GM21447 (cell line): ENCODE results near the gene GALK2.

Experiments
- ATAC-seq: cut with Tn5 transposase; IDR thresholded peaks from one replicate; pipeline ENCODE4 v1.9.1; 2021; ENCODE audit not compliant: unreplicated experiment

The GALK2 gene

DNA sequence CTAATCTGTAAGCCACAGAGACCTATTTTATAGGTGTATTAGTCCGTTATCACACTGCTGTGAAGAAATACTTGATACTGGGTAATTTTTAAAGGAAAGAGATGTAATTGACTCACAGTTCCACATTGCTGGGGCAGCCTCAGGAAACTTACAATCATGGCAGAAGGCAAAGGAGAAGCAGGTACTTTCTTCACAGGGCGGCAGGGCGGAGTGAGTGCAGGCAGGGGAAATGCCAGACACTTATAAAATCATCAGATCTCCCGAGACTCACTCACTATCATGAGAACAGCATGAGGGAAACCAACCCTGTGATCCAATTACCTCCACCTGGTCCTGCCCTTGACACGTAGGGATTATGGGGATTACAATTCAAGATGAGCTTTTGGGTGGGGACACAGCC, 108.7 kb downstream of the GALK2 start:
- no peak for ATAC-seq

DNA sequence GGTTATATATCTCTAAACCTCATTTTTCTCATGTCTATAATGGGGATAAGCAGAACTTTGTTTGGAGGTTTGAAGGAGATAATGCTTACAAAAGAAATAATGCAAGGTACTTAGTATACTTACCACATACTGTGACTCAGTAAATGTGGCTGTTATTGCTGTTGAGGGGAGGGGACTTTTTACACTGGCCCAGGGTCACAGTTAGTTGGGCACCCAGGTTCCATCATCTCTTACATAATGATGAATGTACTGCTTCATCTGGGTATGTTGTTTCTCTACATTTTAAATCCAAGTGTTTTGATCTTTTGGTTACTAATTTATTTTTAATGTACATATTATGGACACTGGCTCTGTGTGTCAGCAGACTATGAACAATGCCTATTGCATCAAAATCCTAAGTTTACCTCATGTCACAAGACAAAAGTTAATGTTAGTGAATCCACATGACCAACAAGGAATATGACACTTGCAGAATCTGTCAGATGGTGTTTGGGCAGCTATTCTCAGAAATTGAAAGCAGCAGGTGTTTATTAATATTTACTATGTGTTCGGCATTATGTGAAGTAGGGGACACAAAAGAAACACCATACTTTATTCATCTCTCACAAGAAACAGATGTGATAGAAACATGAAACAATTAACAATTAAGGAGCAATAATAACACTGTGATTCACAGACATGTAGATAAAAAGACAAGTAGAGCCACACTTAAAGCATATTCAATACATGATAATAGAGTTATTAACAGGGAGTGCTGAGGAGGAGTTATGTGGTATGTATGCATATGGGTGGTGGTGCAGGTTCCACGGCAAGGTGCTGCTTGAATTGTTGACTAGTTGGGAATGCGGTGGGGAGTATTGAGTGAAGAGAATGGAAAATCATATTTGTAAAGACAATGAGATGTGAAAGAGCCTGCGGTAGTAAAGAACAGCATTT, 109.7 kb downstream of the GALK2 start:
- ATAC-seq, result no peak

DNA sequence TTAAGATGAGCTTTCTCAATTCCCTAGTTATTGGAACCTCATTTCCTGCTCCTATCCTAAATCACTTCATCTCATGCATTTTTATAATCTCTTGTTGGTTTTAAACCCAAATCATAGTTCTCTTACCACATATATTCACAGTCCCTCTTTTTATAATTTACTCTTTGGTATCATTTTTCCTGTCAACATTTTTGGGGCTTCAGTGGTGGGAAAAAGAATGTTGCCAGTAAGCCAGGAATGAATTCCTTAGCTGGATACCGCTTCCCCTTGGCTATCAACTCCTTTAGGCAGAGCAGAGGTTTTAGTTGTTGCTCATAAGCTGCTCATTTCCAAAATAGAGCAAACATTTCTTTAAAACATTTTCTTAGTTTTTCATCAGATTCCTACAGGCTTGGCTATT, 112.3 kb downstream of the GALK2 start:
- no peak for ATAC-seq

DNA sequence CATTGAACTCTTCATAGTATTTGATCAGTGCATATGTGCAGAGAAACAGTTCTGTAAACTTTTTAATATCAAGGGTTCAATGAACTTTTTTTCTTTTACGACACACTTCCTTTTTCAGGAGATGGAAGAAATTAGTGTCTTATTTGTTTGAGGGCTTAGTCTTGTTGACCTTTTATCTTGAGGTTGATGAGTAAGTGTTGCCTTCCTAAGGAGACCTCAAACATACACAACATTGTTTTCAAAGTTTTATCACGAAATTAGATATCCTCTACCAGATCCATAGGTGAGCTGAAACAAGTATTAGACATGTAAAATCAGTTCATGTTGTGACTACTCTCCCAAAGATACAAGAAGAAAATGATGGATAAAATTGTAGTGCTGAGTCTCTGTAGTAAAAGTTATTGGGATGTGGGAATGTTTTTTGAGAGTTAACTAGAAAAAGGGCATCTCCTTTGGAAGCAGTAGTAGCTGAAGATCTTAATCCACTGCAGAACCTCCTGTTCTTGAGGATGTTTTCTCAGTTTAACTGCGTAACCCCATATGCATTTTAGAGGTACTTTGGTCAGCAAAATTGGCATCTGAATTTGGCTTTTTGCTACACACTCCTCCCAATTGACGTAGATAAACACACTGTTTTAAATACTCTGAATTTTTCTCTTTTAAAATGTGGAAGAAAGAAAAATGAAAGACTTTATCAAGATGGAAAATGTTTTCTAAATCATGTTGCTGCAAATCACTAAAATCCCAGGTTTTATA, 116.8 kb downstream of the GALK2 start:
- no peak for ATAC-seq

DNA sequence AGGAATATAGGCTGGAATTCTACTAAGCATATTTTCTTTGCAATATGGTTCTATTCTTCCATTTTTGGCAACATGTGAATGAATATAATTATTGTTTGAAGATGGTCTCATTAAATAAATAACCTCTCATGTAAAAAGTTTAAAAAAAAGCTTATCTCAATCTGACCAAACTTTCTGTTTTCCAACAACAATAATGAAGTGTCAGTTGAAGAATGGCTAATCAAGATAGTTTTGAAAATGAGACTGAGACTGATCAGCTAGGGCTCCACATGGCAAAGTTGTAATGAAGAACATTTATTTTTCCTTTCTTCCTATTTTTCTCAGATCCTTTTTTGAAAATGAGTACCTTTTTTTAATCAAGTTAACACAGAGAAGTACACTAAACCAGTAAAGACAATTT, 117.4 kb downstream of the GALK2 start:
- ATAC-seq, result no peak

DNA sequence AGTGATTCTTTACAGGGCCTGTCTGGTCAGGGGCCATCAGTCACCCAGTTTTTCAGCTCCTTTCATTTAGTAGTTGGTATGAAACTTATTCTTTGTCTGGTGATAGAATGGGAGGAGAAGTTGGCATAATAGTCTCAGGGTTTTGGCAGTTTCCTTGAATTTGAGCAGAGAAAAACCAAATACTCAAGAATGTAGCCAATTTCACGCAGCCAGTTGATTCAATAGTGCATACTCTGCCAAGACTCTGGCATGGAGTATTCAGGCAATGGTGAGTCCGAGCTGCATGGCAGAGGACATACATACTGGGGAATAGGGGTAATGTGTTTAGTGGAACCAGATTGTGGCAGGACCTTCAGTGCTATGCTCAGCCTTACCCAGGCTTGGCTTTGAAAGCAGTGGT, 118.3 kb downstream of the GALK2 start:
- no peak for ATAC-seq

DNA sequence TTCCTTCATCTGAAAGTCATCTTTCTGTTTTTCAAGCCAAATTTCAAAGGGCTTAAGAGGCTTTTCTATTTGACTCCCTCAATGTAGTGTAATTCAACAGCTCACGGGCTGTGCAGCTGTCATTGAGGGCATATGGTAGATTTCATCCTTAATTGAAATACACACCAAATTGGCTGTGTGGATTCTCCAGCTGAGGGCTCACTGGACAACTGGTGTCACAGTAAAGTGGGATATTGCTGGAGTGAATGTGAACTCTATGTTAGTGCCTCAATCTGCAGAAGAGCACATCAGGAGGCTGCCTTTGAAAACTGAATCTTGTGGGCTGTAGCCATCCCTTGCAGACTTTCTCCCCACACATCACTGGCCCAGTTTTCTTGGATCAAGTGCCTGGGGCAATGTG, 120.1 kb downstream of the GALK2 start:
- ATAC-seq, result no peak

DNA sequence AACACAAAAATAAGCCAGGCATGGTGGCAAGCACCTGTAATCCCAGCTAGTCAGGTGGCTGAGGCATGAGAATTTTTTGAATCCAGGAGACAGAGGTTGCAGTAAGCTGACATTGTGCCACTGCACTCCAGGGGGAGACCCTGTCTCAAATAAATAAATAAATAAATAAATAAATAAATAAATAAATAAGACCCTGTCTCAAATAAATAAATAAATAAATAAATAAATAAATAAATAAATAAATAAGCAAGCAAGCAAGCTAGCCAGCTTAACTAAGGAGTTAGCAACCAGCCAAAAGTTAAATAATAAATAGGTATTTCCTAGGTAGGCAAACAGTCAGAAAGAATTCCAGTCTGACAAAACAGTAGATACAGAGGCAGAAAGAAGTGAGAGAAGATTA, 123.9 kb downstream of the GALK2 start:
- ATAC-seq, result no peak

DNA sequence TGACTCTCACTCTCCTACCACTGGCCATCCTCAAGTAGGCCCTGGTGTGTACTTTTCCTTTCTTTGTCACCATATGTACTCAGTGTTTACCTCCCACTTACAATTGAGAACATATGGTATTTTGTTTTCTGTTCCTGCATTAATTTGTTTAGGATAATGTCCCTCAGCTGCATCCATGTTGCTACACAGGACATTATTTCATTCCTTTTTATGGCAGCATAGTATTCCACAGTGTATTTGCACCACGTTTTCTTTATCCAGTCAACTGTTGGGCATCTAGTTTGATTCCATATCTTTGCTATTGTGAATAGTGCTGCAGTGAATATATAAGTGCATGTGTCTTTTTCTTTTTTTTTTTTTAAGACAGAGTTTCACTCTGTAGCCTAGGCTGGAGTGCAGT, 126.2 kb downstream of the GALK2 start:
- no peak for ATAC-seq

DNA sequence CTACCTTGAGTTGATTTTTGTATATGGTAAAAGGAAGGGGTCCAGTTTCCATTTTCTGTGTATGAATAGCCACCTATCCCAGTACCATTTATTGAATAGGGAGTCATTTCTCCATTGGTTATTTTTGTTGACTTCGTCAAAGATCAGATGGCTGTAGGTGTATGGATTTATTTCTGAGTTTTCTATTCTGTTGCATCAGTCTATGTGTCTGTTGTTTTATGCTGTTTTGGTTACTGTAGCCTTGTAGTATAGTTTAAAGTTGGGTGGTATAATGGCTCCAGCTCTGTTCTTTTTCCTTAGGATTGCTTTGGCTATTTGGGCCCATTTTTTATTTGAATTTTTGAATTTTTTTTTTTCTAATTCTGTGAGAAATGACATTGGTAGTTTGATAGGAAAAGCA, 127.5 kb downstream of the GALK2 start:
- no peak for ATAC-seq

DNA sequence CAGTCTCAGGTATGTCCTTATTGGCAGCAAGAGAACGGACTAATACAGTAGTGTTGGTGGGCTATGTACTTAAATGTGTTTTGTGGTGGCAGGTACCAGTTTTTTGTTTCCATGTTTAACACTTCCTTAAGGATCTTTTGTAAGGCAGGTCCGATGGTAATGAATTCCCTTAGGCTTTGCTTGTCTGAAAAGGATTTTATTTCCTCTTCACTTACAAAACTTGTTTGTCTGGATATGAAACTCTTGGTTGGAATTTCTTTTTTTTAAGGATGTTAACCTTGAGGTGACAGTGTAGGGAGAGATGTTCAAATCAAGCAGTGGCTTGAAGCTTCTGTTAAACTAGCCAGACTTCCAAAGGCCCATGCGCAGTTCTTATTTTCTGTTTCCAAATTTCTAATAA, 130.8 kb downstream of the GALK2 start:
- ATAC-seq, result no peak

DNA sequence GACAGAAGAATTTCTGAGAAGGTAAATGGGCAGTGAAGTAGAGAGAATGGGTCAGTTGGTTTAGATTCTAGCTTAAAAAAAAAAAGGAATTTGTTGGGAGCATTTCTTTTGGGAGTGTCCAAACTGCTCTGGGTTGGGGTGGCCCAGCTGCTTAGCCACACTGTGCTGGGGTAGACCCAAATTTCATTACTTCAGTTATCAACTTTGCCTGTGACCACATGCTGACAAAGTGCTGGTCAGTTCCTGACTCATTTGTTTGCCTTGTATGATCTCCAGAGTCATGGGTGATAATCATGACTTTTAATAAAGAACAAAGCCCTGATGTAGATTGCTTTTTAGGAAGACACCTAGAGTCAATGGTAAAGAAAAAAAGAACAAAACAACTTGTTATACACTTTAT, 131.5 kb downstream of the GALK2 start:
- no peak for ATAC-seq

DNA sequence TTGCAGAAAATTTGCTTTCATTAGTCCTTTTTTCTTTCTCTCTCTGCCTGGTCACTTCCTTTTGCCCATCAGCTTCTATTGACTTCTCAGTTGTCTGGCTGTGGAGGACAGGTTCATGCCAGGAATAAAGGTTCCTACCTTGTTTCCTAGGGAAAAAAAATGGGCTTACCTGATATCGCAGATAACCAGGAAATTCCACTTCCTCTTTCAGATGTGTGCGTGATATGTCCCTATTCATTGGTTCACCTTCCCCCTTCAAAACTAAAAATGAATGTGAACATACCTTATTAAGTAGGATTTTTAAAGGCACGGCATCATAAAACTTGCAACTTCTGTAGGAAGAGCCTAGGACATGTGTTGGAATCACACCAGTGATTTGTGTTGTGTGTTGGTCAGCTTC, 133.0 kb downstream of the GALK2 start:
- ATAC-seq, result no peak

DNA sequence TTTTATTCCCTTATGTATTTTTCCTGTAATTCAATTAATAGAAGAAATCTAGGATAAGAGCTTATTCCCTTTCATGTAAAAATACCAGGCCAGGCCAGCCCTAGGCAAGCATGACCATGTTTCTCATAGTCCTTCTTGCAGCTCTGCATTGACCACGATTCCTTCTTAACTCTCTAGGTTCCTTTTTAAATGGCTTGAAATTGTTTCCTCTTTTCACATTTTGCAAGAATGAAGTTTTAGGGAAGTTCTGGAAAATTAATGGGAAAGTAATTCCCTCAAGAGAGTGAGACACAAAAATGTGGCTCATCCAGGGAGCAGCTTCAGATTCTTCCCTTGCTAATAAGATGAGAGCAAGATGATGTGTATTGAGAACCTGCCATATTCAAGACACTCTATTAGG, 136.5 kb downstream of the GALK2 start:
- ATAC-seq, result no peak

DNA sequence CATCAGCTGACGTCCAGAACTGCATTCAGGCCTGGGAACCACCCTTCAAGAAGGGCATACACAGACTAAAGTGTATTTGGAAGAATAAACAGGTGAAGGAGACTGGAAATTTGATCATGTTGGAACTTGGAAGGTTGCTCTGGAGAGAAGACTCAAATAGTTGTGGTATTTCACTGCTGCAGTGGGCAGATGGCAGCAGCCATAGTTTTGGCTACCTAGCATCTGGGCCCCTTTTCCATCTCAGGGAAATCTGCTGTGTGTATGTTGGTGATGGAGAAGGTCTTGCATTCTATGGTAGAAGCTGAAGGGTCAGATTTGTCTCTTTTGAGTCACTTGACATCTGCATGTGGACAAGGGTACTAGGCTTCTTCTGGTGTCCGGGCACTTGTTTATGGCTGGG, 138.6 kb downstream of the GALK2 start:
- ATAC-seq, result no peak

DNA sequence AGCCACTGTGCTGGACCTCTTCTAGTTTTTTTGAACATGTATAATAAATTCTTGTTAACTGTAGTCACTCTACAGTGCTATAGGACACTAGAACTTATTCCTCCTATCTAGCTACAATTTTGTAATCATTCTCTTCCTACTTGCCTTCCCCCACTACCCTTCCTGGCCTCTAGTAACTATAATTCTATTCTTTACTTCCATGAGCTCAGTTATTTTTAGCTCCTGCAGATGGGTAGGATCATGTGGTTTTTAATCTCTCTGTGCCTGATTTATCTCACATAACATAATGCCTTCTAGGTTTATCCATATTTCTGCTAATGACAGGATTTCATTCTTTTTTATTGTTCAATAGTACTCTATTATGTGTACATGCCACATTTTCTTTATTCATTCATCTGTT, 139.8 kb downstream of the GALK2 start:
- no peak for ATAC-seq

DNA sequence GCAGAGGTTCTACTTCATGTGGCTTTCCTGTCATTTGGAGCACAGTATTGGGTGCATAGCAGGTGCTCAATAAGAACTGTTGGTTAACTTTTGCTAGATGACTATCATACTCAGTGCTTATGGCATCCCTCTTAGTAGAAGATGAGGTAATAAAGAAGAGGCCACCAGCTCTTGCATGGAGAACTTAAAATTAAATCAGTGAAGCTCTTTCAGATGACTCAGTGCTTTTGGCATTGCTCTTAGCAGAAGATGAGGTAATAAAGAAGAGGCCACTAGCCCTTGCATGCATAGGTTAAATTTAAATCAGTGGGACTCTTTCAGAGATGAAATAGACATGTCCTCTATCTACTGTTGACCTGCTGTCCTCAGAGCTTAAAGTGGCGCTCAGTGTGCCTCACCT, 143.6 kb downstream of the GALK2 start:
- no peak for ATAC-seq

DNA sequence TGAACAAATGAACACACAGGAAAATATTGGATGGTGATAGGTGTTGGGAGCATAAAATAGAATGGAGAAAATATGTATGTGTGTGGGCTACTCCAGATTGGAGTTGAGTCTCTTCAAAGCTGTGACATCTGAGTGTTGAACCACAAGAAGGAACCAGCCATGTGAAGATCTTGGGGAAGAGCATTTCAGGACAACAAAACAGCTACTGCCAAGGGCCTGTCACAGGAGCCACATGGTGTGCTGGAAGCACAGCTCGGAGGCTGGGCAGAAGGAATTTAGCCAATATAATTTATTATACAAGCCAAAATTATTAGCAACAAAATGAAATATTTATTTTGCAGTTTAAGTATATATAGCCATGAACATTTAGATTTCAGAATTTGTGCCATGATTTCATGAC, 144.7 kb downstream of the GALK2 start:
- no peak for ATAC-seq

DNA sequence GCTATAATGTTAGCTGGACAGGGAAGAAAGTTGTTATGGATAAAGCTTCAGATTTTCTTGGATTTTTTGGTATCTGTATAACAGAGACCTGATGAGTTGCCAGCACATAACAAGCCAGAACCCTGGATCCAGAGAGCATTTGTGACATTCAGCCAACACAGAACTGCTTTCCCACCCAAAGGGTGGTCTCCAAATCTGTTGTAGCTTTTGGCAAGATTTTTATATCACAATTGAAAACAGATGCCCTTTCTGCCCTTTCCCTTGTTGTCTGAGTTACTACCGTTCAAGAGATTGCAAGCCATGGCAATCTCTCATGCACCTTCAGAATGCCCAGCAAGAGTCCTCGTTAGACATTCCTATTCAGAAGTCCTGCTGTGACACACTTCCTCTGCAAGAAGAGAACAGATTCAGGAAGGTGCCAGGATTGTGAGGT, 145.4 kb downstream of the GALK2 start:
- no peak for ATAC-seq

DNA sequence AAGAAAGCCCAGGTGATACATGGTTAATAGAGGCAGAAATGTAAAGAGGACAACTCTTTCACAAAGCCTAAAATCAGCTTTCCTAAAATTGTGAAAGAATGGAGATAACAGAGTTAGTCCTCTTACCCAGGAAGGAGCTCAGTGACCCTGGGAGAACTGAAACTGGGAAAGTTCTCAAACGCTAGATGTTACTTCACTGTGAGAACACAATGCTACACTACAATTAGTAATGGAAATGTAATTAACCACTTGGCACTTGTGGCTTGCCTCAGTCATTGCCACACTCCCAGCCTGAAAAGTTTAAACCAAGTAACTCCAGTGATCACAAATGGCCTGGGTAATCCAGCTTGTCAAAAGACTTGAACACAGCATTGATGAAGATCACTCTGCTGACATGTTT, 150.3 kb downstream of the GALK2 start:
- ATAC-seq, result no peak

DNA sequence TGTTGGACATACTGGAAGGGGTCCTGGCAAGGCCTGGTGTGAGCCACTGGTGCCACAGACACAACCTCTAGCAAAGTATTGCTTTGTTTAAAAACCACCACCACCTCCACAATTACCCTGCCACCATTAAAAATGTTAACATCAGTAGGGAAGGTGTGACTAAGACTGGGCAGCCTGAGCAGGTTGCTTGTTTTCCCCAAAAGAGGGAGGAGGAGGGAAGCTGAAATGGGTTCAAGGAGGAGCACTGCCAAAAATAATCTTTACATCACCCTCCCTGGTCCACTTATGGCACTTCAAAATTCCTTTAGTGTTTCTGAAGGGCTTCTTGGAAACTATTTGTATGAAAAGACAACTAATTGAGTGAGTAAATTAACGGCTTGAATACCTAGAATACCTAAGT, 153.2 kb downstream of the GALK2 start:
- ATAC-seq, result no peak

DNA sequence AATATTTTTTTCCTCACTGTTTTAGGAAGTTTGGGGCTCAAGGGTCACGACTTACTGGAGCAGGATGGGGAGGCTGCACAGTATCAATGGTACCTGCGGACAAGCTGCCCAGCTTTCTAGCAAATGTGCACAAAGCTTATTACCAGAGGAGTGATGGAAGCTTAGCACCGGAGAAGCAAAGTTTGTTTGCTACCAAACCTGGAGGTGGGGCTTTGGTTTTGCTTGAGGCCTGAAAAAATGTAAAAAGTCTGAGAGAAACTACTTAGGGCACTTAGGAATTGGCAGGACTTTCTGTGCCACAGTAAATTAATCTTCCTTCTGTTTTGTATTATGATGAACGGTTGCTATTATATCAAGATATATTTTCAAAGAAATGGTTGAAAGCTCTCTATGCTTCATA, 157.9 kb downstream of the GALK2 start:
- no peak for ATAC-seq
